H1 (cell line): ENCODE data around the gene HTR2B. TPM values are rescaled to one million over a fixed set of nuclear protein-coding genes. Genes with fewer than 3 reads are reported as not detected.

Experiments used
- CTCF ChIA-PET: fragments of 300-600 bp; sonication (Branson Sonifier 250); formaldehyde crosslinking; loops from one replicate; lab custom pipeline; 2021; ENCODE audit not compliant: partially characterized antibody; lab: Charles Lee
- POLR2A ChIA-PET: fragments of 300-600 bp; sonication (Branson Sonifier 250); formaldehyde crosslinking; loops from one replicate; lab custom pipeline; 2021; ENCODE audit warnings: inconsistent platforms; ENCODE audit not compliant: partially characterized antibody; lab: Charles Lee
- DNase-seq, 2 experiments: peaks; one replicate each; pipeline versions ENCODE4 v3.0.0 to v3.0.0-alpha.2; 2010 to 2022; ENCODE audit warnings: low spot score in 2 of 2, low read depth in 1 of 2, mixed read lengths in 1 of 2
- FAIRE-seq: peaks from 2 replicates; lab custom pipeline; 2011; peaks lifted over from hg19 to GRCh38; lab: Jason Lieb, UNC
- H2AFZ ChIP-seq: 2 replicates; pipeline ENCODE4 v1.8.1; 2012; ENCODE audit warnings: low read length, inconsistent platforms
- H2AK5ac ChIP-seq: 2 replicates; pipeline ENCODE4 v1.6.1; 2013; ENCODE audit warnings: low read depth, low read length
- H2BK120ac ChIP-seq: replicated peaks from 2 replicates; pipeline ENCODE3; 2013; ENCODE audit warnings: low read depth, low read length, inconsistent platforms
- H2BK12ac ChIP-seq: 2 replicates; pipeline ENCODE4 v1.6.1; 2013; ENCODE audit warnings: low read depth, low read length
- H2BK15ac ChIP-seq: 2 replicates; pipeline ENCODE4 v1.6.1; 2013; ENCODE audit warnings: low read length
- H2BK20ac ChIP-seq: 2 replicates; pipeline ENCODE4 v1.6.1; 2013; ENCODE audit warnings: low read length
- H2BK5ac ChIP-seq: 2 replicates; pipeline ENCODE4 v1.6.1; 2013; ENCODE audit warnings: low read depth, low read length
- H3K14ac ChIP-seq: 2 replicates; pipeline ENCODE4 v1.6.1; 2013; ENCODE audit warnings: inconsistent platforms; ENCODE audit not compliant: insufficient read length
- H3K18ac ChIP-seq: 2 replicates; pipeline ENCODE4 v1.6.1; 2013; ENCODE audit warnings: low read length; ENCODE audit errors: extremely low read depth
- H3K23ac ChIP-seq: 2 replicates; pipeline ENCODE4 v1.6.1; 2013; ENCODE audit warnings: inconsistent platforms; ENCODE audit not compliant: insufficient read length
- H3K23me2 ChIP-seq: 2 replicates; pipeline ENCODE4 v1.6.1; 2013; ENCODE audit warnings: low read depth, low read length
- H3K27ac ChIP-seq: 2 replicates; pipeline ENCODE4 v1.6.1; 2011; ENCODE audit warnings: low read depth, low read length, inconsistent platforms
- H3K27me3 ChIP-seq, 4 experiments: replicated peaks in 1 of 4; 1 replicate in 1 of 4; 2 replicates in 3 of 4; pipeline versions ENCODE4 v1.6.1 to v1.8.1; 2011 to 2013; ENCODE audit warnings: low read length in 3 of 4, mild to moderate bottlenecking in 3 of 4, inconsistent platforms in 2 of 4, mixed read lengths in 2 of 4, moderate library complexity in 1 of 4; ENCODE audit not compliant: control insufficient read depth in 3 of 4, insufficient read depth in 3 of 4; ENCODE audit errors: extremely low read depth in 1 of 4
- H3K36me3 ChIP-seq, 4 experiments: 2 replicates each; pipeline versions ENCODE4 v1.6.1 to v1.8.1; 2011 to 2013; ENCODE audit warnings: mild to moderate bottlenecking in 4 of 4, low read length in 3 of 4, moderate library complexity in 2 of 4, control low read depth in 1 of 4, inconsistent platforms in 1 of 4; ENCODE audit not compliant: insufficient read depth in 4 of 4, control insufficient read depth in 2 of 4
- H3K4ac ChIP-seq: replicated peaks from 2 replicates; pipeline ENCODE3; 2013; ENCODE audit warnings: low read length, low read depth, mixed read lengths, inconsistent platforms; ENCODE audit not compliant: insufficient read length
- H3K4me1 ChIP-seq, 4 experiments: replicated peaks in 1 of 4; 1 replicate in 1 of 4; 2 replicates in 3 of 4; pipeline versions ENCODE4 v1.6.1 to v1.8.1; 2011 to 2013; ENCODE audit warnings: low read length in 3 of 4, inconsistent platforms in 2 of 4, mixed read lengths in 1 of 4; ENCODE audit not compliant: insufficient read depth in 4 of 4, control insufficient read depth in 3 of 4
- H3K4me2 ChIP-seq, 2 experiments: 2 replicates each; pipeline versions ENCODE4 v1.6.1 to v1.8.1; 2011 to 2013; ENCODE audit warnings: low read depth in 2 of 2, low read length in 2 of 2, control low read depth in 1 of 2, inconsistent platforms in 1 of 2, mild to moderate bottlenecking in 1 of 2; ENCODE audit not compliant: insufficient read depth in 1 of 2
- H3K4me3 ChIP-seq, 4 experiments: fragments of 200-600, 300-600 bp in 1 of 4; sonication (generic), shearing (Covaris generic), sonication (Bioruptor Twin) in 1 of 4; 2 replicates each; pipeline versions ENCODE4 v1.5.1 to v1.8.1; 2011 to 2016; ENCODE audit warnings: low read length in 4 of 4, low read depth in 3 of 4, control low read depth in 2 of 4, inconsistent platforms in 2 of 4, mild to moderate bottlenecking in 2 of 4, mixed read lengths in 1 of 4, moderate library complexity in 1 of 4; ENCODE audit not compliant: insufficient read depth in 2 of 4; ENCODE audit errors: extremely low read depth in 1 of 4
- H3K56ac ChIP-seq: replicated peaks from 2 replicates; pipeline ENCODE3; 2013; ENCODE audit warnings: low read depth, mild to moderate bottlenecking, mixed read lengths, low read length, inconsistent platforms; ENCODE audit not compliant: insufficient read length
- H3K79me1 ChIP-seq: 2 replicates; pipeline ENCODE4 v1.6.1; 2013; ENCODE audit warnings: low read depth, low read length, control low read depth
- H3K79me2 ChIP-seq, 2 experiments: 2 replicates each; pipeline versions ENCODE4 v1.6.1 to v1.8.1; 2012 to 2013; ENCODE audit warnings: low read length in 2 of 2, mild to moderate bottlenecking in 2 of 2, inconsistent platforms in 1 of 2; ENCODE audit not compliant: insufficient read depth in 2 of 2, control insufficient read depth in 1 of 2
- H3K9ac ChIP-seq, 4 experiments: replicated peaks in 1 of 4; 1 replicate in 1 of 4; 2 replicates in 3 of 4; pipeline versions ENCODE4 v1.6.1 to v1.8.1; 2011 to 2013; ENCODE audit warnings: low read depth in 3 of 4, low read length in 3 of 4, control low read depth in 2 of 4, mild to moderate bottlenecking in 2 of 4, moderate library complexity in 2 of 4, inconsistent platforms in 1 of 4; ENCODE audit errors: extremely low read depth in 1 of 4
- H3K9me3 ChIP-seq, 2 experiments: 2 replicates each; pipeline versions ENCODE4 v1.6.1 to v1.8.1; 2012 to 2013; ENCODE audit warnings: mild to moderate bottlenecking in 2 of 2, moderate library complexity in 2 of 2, control low read depth in 1 of 2, inconsistent platforms in 1 of 2, low read depth in 1 of 2, low read length in 1 of 2, mixed read lengths in 1 of 2; ENCODE audit not compliant: insufficient read depth in 2 of 2
- H4K20me1 ChIP-seq, 2 experiments: replicated peaks in 1 of 2; 2 replicates each; pipeline versions ENCODE3 to v1.8.1; 2011 to 2013; ENCODE audit warnings: inconsistent platforms in 2 of 2, low read length in 2 of 2, mild to moderate bottlenecking in 1 of 2; ENCODE audit not compliant: insufficient read depth in 2 of 2, control insufficient read depth in 1 of 2
- H4K5ac ChIP-seq: 2 replicates; pipeline ENCODE4 v1.6.1; 2013; ENCODE audit warnings: low read length, low read depth, mixed read lengths, inconsistent platforms; ENCODE audit not compliant: insufficient read length
- H4K8ac ChIP-seq: 2 replicates; pipeline ENCODE4 v1.8.0; 2013; ENCODE audit warnings: mild to moderate bottlenecking, moderate library complexity, low read length, inconsistent platforms; ENCODE audit not compliant: insufficient read depth; ENCODE audit errors: extremely low read depth
- H4K91ac ChIP-seq: replicated peaks from 2 replicates; pipeline ENCODE3; 2013; ENCODE audit warnings: low read length, mixed read lengths, inconsistent platforms; ENCODE audit not compliant: insufficient read length
- ASH2L ChIP-seq: fragments of 200-600, 300-600 bp; sonication (generic); IDR thresholded peaks from one replicate; pipeline ENCODE4 v1.7.1; 2017; ENCODE audit warnings: low read length
- CBX8 ChIP-seq: fragments of 300-800, 300-1000 bp; sonication (generic); IDR thresholded peaks from 2 replicates; pipeline ENCODE4 v1.7.1; 2016; ENCODE audit warnings: low read depth, low read length, borderline replicate concordance
- CHD2 ChIP-seq: IDR thresholded peaks from 2 replicates; pipeline ENCODE4 v1.6.1; 2012; ENCODE audit warnings: low read length, improper control_type of control experiment
- GTF2F1 ChIP-seq: IDR thresholded peaks from 2 replicates; pipeline ENCODE4 v1.6.1; 2012; ENCODE audit warnings: low read depth, low read length, improper control_type of control experiment, borderline replicate concordance
- JUN ChIP-seq: IDR thresholded peaks from 2 replicates; pipeline ENCODE4 v1.6.1; 2011; ENCODE audit warnings: low read depth, mild to moderate bottlenecking, improper control_type of control experiment, low read length
- RAD21 ChIP-seq, 2 experiments: IDR thresholded peaks in 1 of 2; conservative IDR thresholded peaks in 1 of 2; 2 replicates each; pipeline ENCODE4 v1.6.1; 2011; ENCODE audit warnings: low read depth in 2 of 2, low read length in 2 of 2, improper control_type of control experiment in 1 of 2, inconsistent platforms in 1 of 2, mild to moderate bottlenecking in 1 of 2, moderate library complexity in 1 of 2
- RXRA ChIP-seq: IDR thresholded peaks from 2 replicates; pipeline ENCODE4 v1.6.1; 2011; ENCODE audit warnings: low read depth, mild to moderate bottlenecking, low read length, moderate library complexity; ENCODE audit not compliant: insufficient read depth
- SP4 ChIP-seq: IDR thresholded peaks from 2 replicates; pipeline ENCODE4 v1.6.1; 2012; ENCODE audit warnings: low read length, inconsistent platforms
- SUZ12 ChIP-seq: fragments of 200-600 bp; sonication (generic); IDR thresholded peaks from 2 replicates; pipeline ENCODE4 v1.6.1; 2012; ENCODE audit warnings: mild to moderate bottlenecking, inconsistent platforms, low read length, moderate library complexity, mixed read lengths
- TEAD4 ChIP-seq: IDR thresholded peaks from 2 replicates; pipeline ENCODE4 v1.6.1; 2012; ENCODE audit warnings: low read depth, low read length, inconsistent platforms, mixed read lengths
- USF2 ChIP-seq: IDR thresholded peaks from 2 replicates; pipeline ENCODE4 v1.6.1; 2011; ENCODE audit warnings: low read length, improper control_type of control experiment
- WGBS, 2 experiments: shearing (Covaris generic) in 1 of 2; methylation state at CpG; one replicate each; pipeline versions ENCODE4 v1.1.6 to v1.1.7; 2013 to 2015; ENCODE audit warnings: low lambda C conversion rate in 2 of 2, mixed read lengths in 2 of 2, inconsistent platforms in 1 of 2, low coverage in 1 of 2, missing lambda C conversion rate in 1 of 2; ENCODE audit not compliant: insufficient replicate concordance in 2 of 2, insufficient coverage in 1 of 2, insufficient read length in 1 of 2; ENCODE audit errors: extremely low coverage in 1 of 2, missing lambda C conversion rate in 1 of 2; 5-methylcytosine and 5-hydroxymethylcytosine counted together
- polyA plus RNA-seq, 7 experiments: library from polyadenylated mRNA; depleted of rRNA in 3 of 7; stranded (reverse) in 5 of 7; unstranded in 2 of 7; fragments of >200 nt in 5 of 7; fragments of 200-250 nt in 2 of 7; gene quantifications; 1 replicate in 5 of 7; 2 replicates in 1 of 7; 4 replicates in 1 of 7; pipeline versions ENCODE4 v1.2.1 to v1.2.3, GENCODE V29; 2011 to 2013; ENCODE audit warnings: missing spikeins in 2 of 7, mixed read lengths in 2 of 7
- total RNA-seq: library from RNA; stranded (reverse); fragmentation: NEBNext Ultra II Directional; extraction: Animal tissue kit (Norgen Biotek cat#: 25700); gene quantifications from 2 replicates; pipeline ENCODE4 v1.2.1, GENCODE V29; 2021

The HTR2B gene
- total and polyA plus RNA-seq, 2 of the 8 experiments (the other 6 are each of a cell fraction or from before 2014, with no cell fraction given), result not detected

- Histone ChIP-seq H3K27ac (no peak overlapping the region), H2BK15ac (no peak overlapping the region), H3K79me1 (no peaks in the 10 kb centered on the region), H3K4ac (no peak overlapping the region), H2AK5ac (no peak overlapping the region), H2BK120ac (no peak overlapping the region), H3K56ac (no peak overlapping the region), H3K4me1 (no peaks in the 10 kb centered on the region), H2BK5ac (no peak overlapping the region), H2AFZ (no peak overlapping the region), H3K14ac (no peak overlapping the region), H2BK20ac (no peak overlapping the region), H3K79me2 (no peaks in the 10 kb centered on the region), H3K23ac (no peak overlapping the region), H3K4me2 (no peak overlapping the region), H4K20me1 (no peaks in the 10 kb centered on the region), H4K5ac (no peak overlapping the region), H3K9ac (no peak overlapping the region), H2BK12ac (no peak overlapping the region), H4K91ac (no peak overlapping the region), H3K23me2 (no peaks in the 10 kb centered on the region), H4K8ac (no peak overlapping the region), H3K36me3 (peaks cover 8 to 35% (median 19%) of the 10 kb centered on the region in 4 experiments), H3K18ac (no peak overlapping the region), H3K9me3 (no peaks in the 10 kb centered on the region), H3K27me3 (no peaks in the 10 kb centered on the region), H3K4me3 (no peak overlapping the region)
- TF ChIP-seq USF2, result no peak
- no peak for TF ChIP-seq TEAD4
- TF ChIP-seq CBX8, result no peak
- no peak for TF ChIP-seq CHD2
- no peak for TF ChIP-seq RXRA
- no peak for TF ChIP-seq SP4
- no peak for TF ChIP-seq ASH2L
- no peak for TF ChIP-seq GTF2F1
- no peak for TF ChIP-seq SUZ12
- TF ChIP-seq JUN, result no peak
- TF ChIP-seq RAD21 (IDR thresholded peaks at IDR 0.05 in 1 of 2, conservative IDR thresholded peaks at IDR 0.05 in 1 of 2; ENCODE audit: low read depth in 2 of 2, low read length in 2 of 2), result no peak
- DNase-seq (no peak), FAIRE-seq (no peak)
- 84% methylated on average over 2 of the region's 2 CpGs; no CpG with 5 or more reads in 1 of the 2 experiments for WGBS, 2 experiments
- CTCF ChIA-PET, result interaction anchor here (0.6 to 1.8 kb wide), 2 partner anchors 18 to 66 kb away, joined by 3 to 7 read pairs; no protein-coding TSS in a partner anchor
- POLR2A ChIA-PET, result no interaction called here
Observed at GRCh38 chr2:231174211-231174651, 49.4 kb upstream of the HTR2B start.
